ENCODE data around the gene FEZF1. TPM values are rescaled to one million over a fixed set of nuclear protein-coding genes. Genes with fewer than 3 reads are reported as not detected.

FEZF1 gene
- total RNA-seq, 4 donors from 2014 or later, result not detected

DNA sequence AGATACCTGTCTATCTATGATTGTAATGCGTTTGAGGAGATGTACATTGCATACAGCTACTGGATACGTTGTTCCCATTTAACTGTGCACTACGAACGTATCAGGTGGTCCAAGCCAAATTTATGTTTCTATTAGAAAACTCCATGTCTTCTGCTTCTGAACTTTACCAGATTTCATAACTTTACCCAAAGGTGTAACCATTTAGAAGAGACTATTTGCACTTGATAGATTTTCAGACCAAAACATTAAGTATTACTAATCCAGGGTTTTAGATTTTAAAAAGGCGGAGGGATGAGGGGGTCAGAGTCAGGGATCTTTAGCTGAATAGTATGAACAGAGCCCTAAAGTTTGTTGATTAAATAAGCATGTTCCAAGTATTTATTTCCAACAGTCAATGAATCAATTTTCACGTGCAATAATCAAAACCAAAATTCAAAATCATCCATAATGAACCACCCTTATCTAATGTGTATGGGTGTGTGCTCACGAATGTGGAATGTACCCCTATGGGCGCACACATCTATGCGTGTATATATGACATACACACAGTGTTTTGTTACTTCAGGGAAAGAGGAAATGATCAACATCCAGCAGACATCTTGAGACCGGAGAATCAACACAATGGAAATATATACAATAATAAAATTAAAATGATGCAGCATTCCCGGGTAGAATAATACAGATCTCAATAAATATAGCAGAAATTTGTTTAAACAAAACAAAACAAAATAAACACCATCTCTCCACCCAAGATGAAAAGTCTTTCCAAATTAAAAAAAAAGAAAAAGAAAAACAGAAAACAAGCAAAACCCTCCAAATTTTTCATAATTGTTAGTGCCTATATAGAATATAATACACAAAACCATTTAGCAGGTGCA lies 3.4 kb downstream of the FEZF1 start:
- TF ChIP-seq, protein P1, sequence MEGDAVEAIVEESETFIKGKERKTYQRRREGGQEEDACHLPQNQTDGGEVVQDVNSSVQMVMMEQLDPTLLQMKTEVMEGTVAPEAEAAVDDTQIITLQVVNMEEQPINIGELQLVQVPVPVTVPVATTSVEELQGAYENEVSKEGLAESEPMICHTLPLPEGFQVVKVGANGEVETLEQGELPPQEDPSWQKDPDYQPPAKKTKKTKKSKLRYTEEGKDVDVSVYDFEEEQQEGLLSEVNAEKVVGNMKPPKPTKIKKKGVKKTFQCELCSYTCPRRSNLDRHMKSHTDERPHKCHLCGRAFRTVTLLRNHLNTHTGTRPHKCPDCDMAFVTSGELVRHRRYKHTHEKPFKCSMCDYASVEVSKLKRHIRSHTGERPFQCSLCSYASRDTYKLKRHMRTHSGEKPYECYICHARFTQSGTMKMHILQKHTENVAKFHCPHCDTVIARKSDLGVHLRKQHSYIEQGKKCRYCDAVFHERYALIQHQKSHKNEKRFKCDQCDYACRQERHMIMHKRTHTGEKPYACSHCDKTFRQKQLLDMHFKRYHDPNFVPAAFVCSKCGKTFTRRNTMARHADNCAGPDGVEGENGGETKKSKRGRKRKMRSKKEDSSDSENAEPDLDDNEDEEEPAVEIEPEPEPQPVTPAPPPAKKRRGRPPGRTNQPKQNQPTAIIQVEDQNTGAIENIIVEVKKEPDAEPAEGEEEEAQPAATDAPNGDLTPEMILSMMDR (IDR thresholded peaks at IDR 0.05 in 4 of 5, conservative IDR thresholded peaks at IDR 0.05 in 1 of 5), result no peak
- no peak for TF ChIP-seq POLR2A (IDR thresholded peaks at IDR 0.05)
- in situ Hi-C loops (cut with MboI; ENCODE audit: low sequenced_read_pairs in 4 of 4), result no loop called here
- Histone ChIP-seq H3K4me3 (peak overlapping the region in 1 of 4 donors; percentile 41), H3K27me3 (peaks cover 89 to 93% (median 90%) of the 10 kb centered on the region in 3 donors), H3K4me1 (peaks cover 17 to 18% of the 10 kb centered on the region in 2 donors), H3K9me3 (no peaks in the 10 kb centered on the region), H3K27ac (no peak overlapping the region), H3K36me3 (no peaks in the 10 kb centered on the region)
- intact Hi-C loops (cut with DNase I; ENCODE audit: low total_unique reads), result no loop called here
- no peak for DNase-seq
- no peak for ATAC-seq

GRCh38 chr7:122300211-122300932 lies 4.2 kb downstream of the FEZF1 start:
- in situ Hi-C loops (cut with MboI; ENCODE audit: low sequenced_read_pairs in 4 of 4) (no loop called here), intact Hi-C loops (cut with DNase I; ENCODE audit: low total_unique reads) (no loop called here)
- no peak for DNase-seq
- no peaks in the 10 kb centered on the region for H3K36me3 ChIP-seq
- H3K4me1 ChIP-seq, result peaks cover 9 to 10% of the 10 kb centered on the region in 2 donors
- H3K9me3 ChIP-seq, result no peaks in the 10 kb centered on the region
- peak overlapping the region in 2 of 4 donors; percentile 15 to 41 for H3K4me3 ChIP-seq
- ATAC-seq, result no peak
- peaks cover 81 to 85% (median 82%) of the 10 kb centered on the region in 3 donors for H3K27me3 ChIP-seq
- no peak overlapping the region for H3K27ac ChIP-seq
- no peak for TF ChIP-seq POLR2A (IDR thresholded peaks at IDR 0.05)
- TF ChIP-seq, protein P1 (IDR thresholded peaks at IDR 0.05 in 4 of 5, conservative IDR thresholded peaks at IDR 0.05 in 1 of 5), result no peak

GRCh38 chr7:122299624-122300210 lies 4.8 kb downstream of the FEZF1 start:
- Histone ChIP-seq H3K4me1 (peaks cover 2 to 5% of the 10 kb centered on the region in 2 donors), H3K27me3 (peaks cover 75 to 79% (median 76%) of the 10 kb centered on the region in 3 donors), H3K36me3 (no peaks in the 10 kb centered on the region), H3K27ac (no peak overlapping the region), H3K4me3 (peak overlapping the region in 2 of 4 donors; percentile 15 to 41), H3K9me3 (no peaks in the 10 kb centered on the region)
- ATAC-seq (no peak), DNase-seq (no peak)
- intact Hi-C loops (cut with DNase I; ENCODE audit: low total_unique reads), result no loop called here
- TF ChIP-seq, protein P1 (IDR thresholded peaks at IDR 0.05 in 4 of 5, conservative IDR thresholded peaks at IDR 0.05 in 1 of 5), result no peak
- no peak for TF ChIP-seq POLR2A (IDR thresholded peaks at IDR 0.05)
- in situ Hi-C loops (cut with MboI; ENCODE audit: low sequenced_read_pairs in 4 of 4), result no loop called here

GRCh38 chr7:122298618-122299017 lies 5.9 kb downstream of the FEZF1 start:
- H3K4me3 ChIP-seq, result no peak overlapping the region
- H3K9me3 ChIP-seq, result no peaks in the 10 kb centered on the region
- no peak for TF ChIP-seq POLR2A (IDR thresholded peaks at IDR 0.05)
- ATAC-seq (no peak), DNase-seq (no peak)
- intact Hi-C loops (cut with DNase I; ENCODE audit: low total_unique reads), result no loop called here
- peaks cover 64 to 68% (median 65%) of the 10 kb centered on the region in 3 donors for H3K27me3 ChIP-seq
- in situ Hi-C loops (cut with MboI; ENCODE audit: low sequenced_read_pairs in 4 of 4), result no loop called here
- H3K36me3 ChIP-seq, result no peaks in the 10 kb centered on the region
- no peak overlapping the region for H3K27ac ChIP-seq
- H3K4me1 ChIP-seq, result no peaks in the 10 kb centered on the region

DNA sequence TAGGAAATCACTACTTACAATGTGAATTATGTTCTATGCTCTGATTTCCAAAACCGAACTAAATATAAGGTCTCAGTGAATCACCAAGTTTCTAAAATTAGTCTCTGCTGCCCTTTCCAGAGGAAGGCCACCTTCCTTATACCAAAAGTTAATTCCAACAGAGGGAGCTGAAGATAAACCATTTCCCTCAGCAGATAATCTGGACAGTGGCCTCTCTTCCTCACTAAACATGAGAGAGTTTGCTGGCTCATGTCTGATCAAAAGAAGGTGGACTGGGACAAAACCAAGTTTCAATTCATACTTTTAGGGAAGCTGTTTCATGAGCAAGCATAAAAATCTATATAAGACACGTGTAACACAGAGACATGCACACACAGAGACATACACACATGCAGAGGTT lies 6.4 kb downstream of the FEZF1 start:
- TF ChIP-seq, protein P1 (IDR thresholded peaks at IDR 0.05 in 4 of 5, conservative IDR thresholded peaks at IDR 0.05 in 1 of 5), result no peak
- no peak for TF ChIP-seq POLR2A (IDR thresholded peaks at IDR 0.05)
- H3K9me3 ChIP-seq, result no peaks in the 10 kb centered on the region
- H3K4me3 ChIP-seq, result no peak overlapping the region
- in situ Hi-C loops (cut with MboI; ENCODE audit: low sequenced_read_pairs in 4 of 4), result no loop called here
- DNase-seq, result no peak
- ATAC-seq, result no peak
- no peak overlapping the region for H3K27ac ChIP-seq
- intact Hi-C loops (cut with DNase I; ENCODE audit: low total_unique reads), result no loop called here
- no peaks in the 10 kb centered on the region for H3K36me3 ChIP-seq
- H3K27me3 ChIP-seq, result peaks cover 59 to 66% (median 60%) of the 10 kb centered on the region in 3 donors
- no peaks in the 10 kb centered on the region for H3K4me1 ChIP-seq
